GM23338 (cell line): ENCODE measurements around the gene SBF2. TPM values are rescaled to one million over a fixed set of nuclear protein-coding genes. Genes with fewer than 3 reads are reported as not detected.
"Not testable (repeated sequence)": the region's sequence is repeated elsewhere in the genome, so short reads cannot be mapped to it uniquely, and the experiment has no call there.

ENCODE experiments used
- ATAC-seq: fragments of 200-7000 bp; cut with Tn5 transposase; 3 replicates; pipeline ENCODE4 v1.9.1; 2020
- DNase-seq: peaks from one replicate; pipeline ENCODE4 v3.0.0-alpha.2; 2015; ENCODE audit warnings: low spot score
- H2AFZ ChIP-seq: fragments of 200-600 bp; sonication (generic); 2 replicates; pipeline ENCODE4 v1.8.0; 2016; ENCODE audit warnings: antibody characterized with exemption, mild to moderate bottlenecking, moderate library complexity
- H3F3A ChIP-seq: fragments of 200-600 bp; sonication (generic); replicated peaks from 2 replicates; pipeline ENCODE4 v1.8.0; 2017; ENCODE audit warnings: antibody characterized with exemption, mixed run types, low read depth
- H3K27ac ChIP-seq: fragments of 200-600 bp; sonication (generic); 2 replicates; pipeline ENCODE4 v1.6.1; 2016; ENCODE audit warnings: low read depth
- H3K27me3 ChIP-seq: fragments of 200-600 bp; sonication (generic); 2 replicates; pipeline ENCODE4 v1.8.0; 2016; ENCODE audit warnings: mild to moderate bottlenecking, mixed run types, moderate library complexity; ENCODE audit not compliant: insufficient read depth
- H3K36me3 ChIP-seq: fragments of 200-600 bp; sonication (generic); 2 replicates; pipeline ENCODE4 v1.8.0; 2016; ENCODE audit warnings: mild to moderate bottlenecking; ENCODE audit not compliant: insufficient read depth
- H3K4me1 ChIP-seq: fragments of 200-600 bp; sonication (generic); 2 replicates; pipeline ENCODE4 v1.8.0; 2016; ENCODE audit warnings: mild to moderate bottlenecking, moderate library complexity; ENCODE audit not compliant: insufficient read depth
- H3K4me2 ChIP-seq: fragments of 200-600 bp; sonication (generic); 2 replicates; pipeline ENCODE4 v1.7.1; 2017; ENCODE audit warnings: mixed run types
- H3K4me3 ChIP-seq: fragments of 200-600 bp; sonication (generic); 2 replicates; pipeline ENCODE4 v1.6.1; 2016; ENCODE audit warnings: mixed run types
- H3K79me2 ChIP-seq: fragments of 200-600 bp; sonication (generic); replicated peaks from 2 replicates; pipeline ENCODE4 v1.8.0; 2017; ENCODE audit warnings: mild to moderate bottlenecking; ENCODE audit not compliant: insufficient read depth
- H3K9me2 ChIP-seq: fragments of 200-600 bp; sonication (generic); 2 replicates; pipeline ENCODE4 v1.8.0; 2017; ENCODE audit not compliant: insufficient read depth
- H4K20me1 ChIP-seq: fragments of 200-600 bp; sonication (generic); replicated peaks from 2 replicates; pipeline ENCODE4 v1.8.0; 2017; ENCODE audit warnings: mild to moderate bottlenecking; ENCODE audit not compliant: insufficient read depth
- H3K27ac Mint-ChIP-seq: 2 replicates; pipeline ENCODE4 v1.8.0; 2020; ENCODE audit warnings: inconsistent platforms, mild to moderate bottlenecking, moderate library complexity, mixed read lengths
- H3K27me3 Mint-ChIP-seq: 3 replicates; pipeline ENCODE4 v1.8.0; 2022; ENCODE audit warnings: low read depth, mild to moderate bottlenecking, moderate library complexity, mixed read lengths, inconsistent platforms; ENCODE audit not compliant: insufficient read depth, poor library complexity
- H3K36me3 Mint-ChIP-seq: 3 replicates; pipeline ENCODE4 v1.8.0; 2021; ENCODE audit warnings: low read depth, mild to moderate bottlenecking, inconsistent platforms, moderate library complexity, mixed read lengths
- H3K4me1 Mint-ChIP-seq: 3 replicates; pipeline ENCODE4 v1.8.0; 2020; ENCODE audit warnings: mild to moderate bottlenecking, inconsistent platforms, mixed read lengths
- H3K4me3 Mint-ChIP-seq: 3 replicates; pipeline ENCODE4 v1.8.0; 2021; ENCODE audit warnings: moderate library complexity, mild to moderate bottlenecking, inconsistent platforms, mixed read lengths
- H3K9me3 Mint-ChIP-seq: 3 replicates; pipeline ENCODE4 v1.8.0; 2020; ENCODE audit warnings: moderate library complexity, mild to moderate bottlenecking, inconsistent platforms, mixed read lengths
- CREB1 ChIP-seq: fragments of 250-450 bp; sonication (Bioruptor Pico); IDR thresholded peaks from 2 replicates; pipeline ENCODE4 v1.5.0; 2020; ENCODE audit warnings: low read depth, mild to moderate bottlenecking, moderate library complexity
- EZH2 ChIP-seq: fragments of 200-600 bp; sonication (generic); IDR thresholded peaks from one replicate; pipeline ENCODE4 v1.8.0; 2017; ENCODE audit warnings: antibody characterized with exemption, mild to moderate bottlenecking, low read depth; ENCODE audit not compliant: unreplicated experiment
- NANOG ChIP-seq: IDR thresholded peaks from 2 replicates; pipeline ENCODE4 v1.6.1; 2016; ENCODE audit warnings: antibody characterized with exemption, borderline replicate concordance
- POLR2AphosphoS5 ChIP-seq: IDR thresholded peaks from 2 replicates; pipeline ENCODE4 v1.6.1; 2016; ENCODE audit warnings: antibody characterized with exemption, low read depth
- ZNF331 ChIP-seq: fragments of 250-450 bp; sonication (Bioruptor Pico); IDR thresholded peaks from 2 replicates; pipeline ENCODE4 v1.5.0; 2020; ENCODE audit warnings: low read depth, mild to moderate bottlenecking, moderate library complexity
- polyA plus RNA-seq: library from polyadenylated mRNA; unstranded; fragments of >200 nt; fragmentation: Nextera tagmentation; extraction: Ambion mirVana; gene quantifications from 2 replicates; pipeline ENCODE4 v1.2.1, GENCODE V29; 2016
- total RNA-seq: library from RNA; depleted of rRNA; stranded (reverse); fragments of >200 nt; shearing (Covaris generic); gene quantifications from 2 replicates; pipeline ENCODE4 v1.2.3, GENCODE V29; 2014
- TF ChIP-seq, protein P1 (sequence below): IDR thresholded peaks from 2 replicates; pipeline ENCODE4 v1.6.1; 2016; ENCODE audit warnings: antibody characterized with exemption
- TF ChIP-seq, protein P2 (sequence below), 2 experiments: fragments of 200-600 bp in 1 of 2; sonication (generic) in 1 of 2; conservative IDR thresholded peaks; 2 replicates each; pipeline versions ENCODE4 v1.5.1 to v1.6.1; 2016 to 2017; ENCODE audit warnings: antibody characterized with exemption in 2 of 2, low read depth in 2 of 2, mild to moderate bottlenecking in 2 of 2, moderate library complexity in 1 of 2

Gene SBF2
- total and polyA plus RNA-seq, 2 experiments from 2014 or later = 25.6 to 53.5 TPM

- TF ChIP-seq CREB1 (CRISPR knock-in tag) = no peak
- TF ChIP-seq NANOG = no peak
- TF ChIP-seq ZNF331 (CRISPR knock-in tag) = no peak
- TF ChIP-seq POLR2AphosphoS5 = no peak
Measured at GRCh38 chr11:10002221-10002620, 291.8 kb downstream of the SBF2 start (continued).

- no peaks in the 10 kb centered on the region for H3K4me1 Mint-ChIP-seq
- no peak overlapping the region for H3K27ac Mint-ChIP-seq
- no peaks in the 10 kb centered on the region for H3K9me2 ChIP-seq
- H3F3A ChIP-seq = no peaks in the 10 kb centered on the region
- TF ChIP-seq, protein P1, sequence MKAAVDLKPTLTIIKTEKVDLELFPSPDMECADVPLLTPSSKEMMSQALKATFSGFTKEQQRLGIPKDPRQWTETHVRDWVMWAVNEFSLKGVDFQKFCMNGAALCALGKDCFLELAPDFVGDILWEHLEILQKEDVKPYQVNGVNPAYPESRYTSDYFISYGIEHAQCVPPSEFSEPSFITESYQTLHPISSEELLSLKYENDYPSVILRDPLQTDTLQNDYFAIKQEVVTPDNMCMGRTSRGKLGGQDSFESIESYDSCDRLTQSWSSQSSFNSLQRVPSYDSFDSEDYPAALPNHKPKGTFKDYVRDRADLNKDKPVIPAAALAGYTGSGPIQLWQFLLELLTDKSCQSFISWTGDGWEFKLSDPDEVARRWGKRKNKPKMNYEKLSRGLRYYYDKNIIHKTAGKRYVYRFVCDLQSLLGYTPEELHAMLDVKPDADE = no peak
- TF ChIP-seq EZH2 (no peak), POLR2AphosphoS5 (no peak)
- no peak overlapping the region for H3K4me3 ChIP-seq
- no peak overlapping the region for H3K4me3 Mint-ChIP-seq
- H2AFZ ChIP-seq = no peak overlapping the region
- ATAC-seq (no peak), DNase-seq (no peak)
- no peaks in the 10 kb centered on the region for H3K36me3 ChIP-seq
- H3K4me2 ChIP-seq = no peak overlapping the region
- H3K79me2 ChIP-seq = no peaks in the 10 kb centered on the region
- H3K27me3 Mint-ChIP-seq = no peaks in the 10 kb centered on the region
- H3K9me3 Mint-ChIP-seq = no peaks in the 10 kb centered on the region
- H3K4me1 ChIP-seq = no peaks in the 10 kb centered on the region
- no peaks in the 10 kb centered on the region for H4K20me1 ChIP-seq
- H3K36me3 Mint-ChIP-seq = peaks cover 25% of the 10 kb centered on the region; the same call in 2 of the 3 replicates
- no peak overlapping the region for H3K27ac ChIP-seq
- no peaks in the 10 kb centered on the region for H3K27me3 ChIP-seq
Measured at GRCh38 chr11:9992306-9992705, 301.7 kb downstream of the SBF2 start.

- H3K4me1 Mint-ChIP-seq = no peaks in the 10 kb centered on the region
- DNase-seq = peak; percentile 12
- no peaks in the 10 kb centered on the region for H3K27me3 Mint-ChIP-seq
- Histone ChIP-seq H3K27ac (no peak overlapping the region), H3K4me3 (no peak overlapping the region), H3K9me2 (no peaks in the 10 kb centered on the region), H3K4me2 (no peak overlapping the region), H3K79me2 (no peaks in the 10 kb centered on the region), H3F3A (no peaks in the 10 kb centered on the region), H3K36me3 (no peaks in the 10 kb centered on the region), H3K27me3 (no peaks in the 10 kb centered on the region), H3K4me1 (no peaks in the 10 kb centered on the region), H2AFZ (no peak overlapping the region), H4K20me1 (no peaks in the 10 kb centered on the region)
- no peak overlapping the region for H3K27ac Mint-ChIP-seq
- H3K36me3 Mint-ChIP-seq = peaks cover 30% of the 10 kb centered on the region; the same call in 2 of the 3 replicates
- H3K9me3 Mint-ChIP-seq = no peaks in the 10 kb centered on the region
- 0 out of 3 replicates have a peak, but pooled peaks have one; percentile 29 for ATAC-seq
- H3K4me3 Mint-ChIP-seq = no peak overlapping the region
- TF ChIP-seq, protein P2, sequence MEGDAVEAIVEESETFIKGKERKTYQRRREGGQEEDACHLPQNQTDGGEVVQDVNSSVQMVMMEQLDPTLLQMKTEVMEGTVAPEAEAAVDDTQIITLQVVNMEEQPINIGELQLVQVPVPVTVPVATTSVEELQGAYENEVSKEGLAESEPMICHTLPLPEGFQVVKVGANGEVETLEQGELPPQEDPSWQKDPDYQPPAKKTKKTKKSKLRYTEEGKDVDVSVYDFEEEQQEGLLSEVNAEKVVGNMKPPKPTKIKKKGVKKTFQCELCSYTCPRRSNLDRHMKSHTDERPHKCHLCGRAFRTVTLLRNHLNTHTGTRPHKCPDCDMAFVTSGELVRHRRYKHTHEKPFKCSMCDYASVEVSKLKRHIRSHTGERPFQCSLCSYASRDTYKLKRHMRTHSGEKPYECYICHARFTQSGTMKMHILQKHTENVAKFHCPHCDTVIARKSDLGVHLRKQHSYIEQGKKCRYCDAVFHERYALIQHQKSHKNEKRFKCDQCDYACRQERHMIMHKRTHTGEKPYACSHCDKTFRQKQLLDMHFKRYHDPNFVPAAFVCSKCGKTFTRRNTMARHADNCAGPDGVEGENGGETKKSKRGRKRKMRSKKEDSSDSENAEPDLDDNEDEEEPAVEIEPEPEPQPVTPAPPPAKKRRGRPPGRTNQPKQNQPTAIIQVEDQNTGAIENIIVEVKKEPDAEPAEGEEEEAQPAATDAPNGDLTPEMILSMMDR (conservative IDR thresholded peaks at IDR 0.05; ENCODE audit: low read depth in 2 of 2) = peak; percentile 27 to 58; a peak in 3 of 4 replicates
- no peak for TF ChIP-seq CREB1 (CRISPR knock-in tag)
Measured at GRCh38 chr11:9990221-9990973, 303.6 kb downstream of the SBF2 start.

DNA sequence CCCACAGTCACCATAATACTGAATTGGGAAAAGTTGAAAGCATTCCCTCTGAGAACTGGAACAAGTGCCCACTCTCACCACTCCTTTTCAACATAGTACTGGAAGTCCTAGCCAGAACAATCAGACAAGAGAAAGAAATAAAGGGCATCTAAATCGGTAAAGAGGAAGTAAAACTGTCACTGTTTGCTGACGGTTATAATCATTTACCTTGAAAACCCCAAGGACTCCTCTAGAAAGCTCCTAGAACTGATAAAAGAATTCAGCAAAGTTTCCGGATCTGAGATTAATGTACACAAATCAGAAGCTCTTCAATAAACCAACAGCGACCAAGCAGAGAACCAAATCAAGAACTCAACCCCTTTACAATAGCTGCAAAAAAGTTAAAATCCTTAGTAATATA is 306.7 kb downstream of the SBF2 start:
- not testable (repeated sequence) for H3F3A ChIP-seq, H3K27ac Mint-ChIP-seq, H3K4me3 Mint-ChIP-seq, H4K20me1 ChIP-seq, H3K27ac ChIP-seq, H3K27me3 ChIP-seq, ATAC-seq, H3K36me3 ChIP-seq, H3K79me2 ChIP-seq, DNase-seq, H3K4me3 ChIP-seq, H3K9me2 ChIP-seq, H3K9me3 Mint-ChIP-seq, H2AFZ ChIP-seq, H3K27me3 Mint-ChIP-seq, H3K4me2 ChIP-seq
- Mint-ChIP-seq H3K36me3 (peaks cover 54% of the 10 kb centered on the region), H3K4me1 (peaks cover 23% of the 10 kb centered on the region)
- H3K4me1 ChIP-seq = peaks cover 18% of the 10 kb centered on the region; the same call in 1 of the 2 replicates
